Measurements from ENCODE around the gene PLEK. TPM values are rescaled to one million over a fixed set of nuclear protein-coding genes. Genes with fewer than 3 reads are reported as not detected.

The PLEK gene
- total RNA-seq, 1 donor from 2014 or later = not detected

DNA sequence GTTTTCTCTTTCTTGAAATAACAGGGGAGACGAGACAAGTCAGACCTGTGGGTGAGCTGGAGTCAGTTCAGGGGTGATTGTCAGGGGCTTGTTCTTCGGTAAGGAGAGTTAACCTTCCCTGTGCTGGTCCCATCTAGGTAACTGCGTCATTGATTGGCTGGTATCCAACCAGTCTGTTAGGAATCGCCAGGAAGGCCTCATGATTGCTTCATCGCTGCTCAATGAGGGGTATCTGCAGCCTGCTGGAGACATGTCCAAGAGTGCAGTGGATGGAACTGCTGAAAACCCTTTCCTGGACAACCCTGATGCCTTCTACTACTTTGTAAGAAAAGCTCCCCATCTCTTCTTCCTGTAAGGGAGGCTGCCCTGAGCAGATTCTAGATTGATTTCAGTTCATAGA, 21.3 kb downstream of the PLEK start:
- Mint-ChIP-seq H3K4me3 (no peak overlapping the region), H3K4me1 (no peaks in the 10 kb centered on the region), H3K9me3 (no peaks in the 10 kb centered on the region), H3K27ac (no peak overlapping the region), H3K27me3 (ENCODE audit: low read depth) (peaks cover 38% of the 10 kb centered on the region), H3K36me3 (no peaks in the 10 kb centered on the region)
- TF ChIP-seq, protein P1, sequence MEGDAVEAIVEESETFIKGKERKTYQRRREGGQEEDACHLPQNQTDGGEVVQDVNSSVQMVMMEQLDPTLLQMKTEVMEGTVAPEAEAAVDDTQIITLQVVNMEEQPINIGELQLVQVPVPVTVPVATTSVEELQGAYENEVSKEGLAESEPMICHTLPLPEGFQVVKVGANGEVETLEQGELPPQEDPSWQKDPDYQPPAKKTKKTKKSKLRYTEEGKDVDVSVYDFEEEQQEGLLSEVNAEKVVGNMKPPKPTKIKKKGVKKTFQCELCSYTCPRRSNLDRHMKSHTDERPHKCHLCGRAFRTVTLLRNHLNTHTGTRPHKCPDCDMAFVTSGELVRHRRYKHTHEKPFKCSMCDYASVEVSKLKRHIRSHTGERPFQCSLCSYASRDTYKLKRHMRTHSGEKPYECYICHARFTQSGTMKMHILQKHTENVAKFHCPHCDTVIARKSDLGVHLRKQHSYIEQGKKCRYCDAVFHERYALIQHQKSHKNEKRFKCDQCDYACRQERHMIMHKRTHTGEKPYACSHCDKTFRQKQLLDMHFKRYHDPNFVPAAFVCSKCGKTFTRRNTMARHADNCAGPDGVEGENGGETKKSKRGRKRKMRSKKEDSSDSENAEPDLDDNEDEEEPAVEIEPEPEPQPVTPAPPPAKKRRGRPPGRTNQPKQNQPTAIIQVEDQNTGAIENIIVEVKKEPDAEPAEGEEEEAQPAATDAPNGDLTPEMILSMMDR (IDR thresholded peaks at IDR 0.05; ENCODE audit: unreplicated experiment) = no peak
- DNase-seq (ENCODE audit: low spot score in 2 of 2, unreplicated experiment in 2 of 2) = no peak

DNA sequence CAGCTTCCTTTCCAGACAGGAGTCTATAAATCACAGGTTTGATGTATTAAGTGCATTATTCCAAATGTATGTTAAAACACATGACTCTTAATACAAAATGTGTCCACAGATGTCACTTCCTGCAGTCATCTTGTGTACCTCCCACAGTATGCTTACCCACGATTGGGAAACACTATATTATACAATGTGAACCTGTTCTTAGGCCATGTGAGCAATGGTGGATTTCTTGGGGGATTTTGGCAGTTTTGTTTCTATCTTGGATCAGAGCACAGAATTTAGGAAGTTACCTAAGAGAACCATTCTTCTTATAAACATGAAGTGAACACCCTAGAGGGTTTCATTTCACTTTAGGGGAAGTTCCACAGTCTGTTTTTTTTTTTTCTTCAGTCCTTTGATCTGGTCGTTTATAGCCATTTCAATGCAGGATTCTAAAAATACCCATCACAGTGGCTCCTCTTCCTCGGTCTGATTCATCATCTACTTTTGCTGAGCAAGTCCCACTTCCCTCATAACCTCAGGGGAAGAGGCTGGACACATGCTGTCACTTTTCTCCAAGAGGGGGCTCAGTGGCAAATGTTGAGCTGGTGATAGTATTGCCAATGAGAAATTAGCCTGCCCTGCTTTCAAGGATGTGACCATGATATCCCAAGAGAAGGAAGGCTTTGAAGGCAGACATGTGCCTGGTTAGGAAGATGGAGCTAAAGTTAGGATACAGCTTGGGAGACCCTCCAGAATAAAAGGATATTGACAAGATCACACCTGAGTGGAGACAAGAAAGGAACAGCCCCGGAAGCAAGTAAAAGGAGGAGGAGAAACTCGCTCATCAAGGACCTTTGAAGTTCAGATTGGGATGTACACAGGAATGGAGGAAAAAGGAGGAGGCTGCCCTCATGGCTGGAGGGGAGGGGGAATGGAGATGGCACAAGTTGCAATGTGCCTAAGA, 22.6 kb downstream of the PLEK start:
- TF ChIP-seq, protein P1 (IDR thresholded peaks at IDR 0.05; ENCODE audit: unreplicated experiment) = no peak
- no peak for DNase-seq (ENCODE audit: low spot score in 2 of 2, unreplicated experiment in 2 of 2)
- Mint-ChIP-seq H3K4me1 (no peaks in the 10 kb centered on the region), H3K27me3 (ENCODE audit: low read depth) (peaks cover 45% of the 10 kb centered on the region), H3K9me3 (no peaks in the 10 kb centered on the region), H3K27ac (no peak overlapping the region), H3K4me3 (no peak overlapping the region), H3K36me3 (no peaks in the 10 kb centered on the region)

DNA sequence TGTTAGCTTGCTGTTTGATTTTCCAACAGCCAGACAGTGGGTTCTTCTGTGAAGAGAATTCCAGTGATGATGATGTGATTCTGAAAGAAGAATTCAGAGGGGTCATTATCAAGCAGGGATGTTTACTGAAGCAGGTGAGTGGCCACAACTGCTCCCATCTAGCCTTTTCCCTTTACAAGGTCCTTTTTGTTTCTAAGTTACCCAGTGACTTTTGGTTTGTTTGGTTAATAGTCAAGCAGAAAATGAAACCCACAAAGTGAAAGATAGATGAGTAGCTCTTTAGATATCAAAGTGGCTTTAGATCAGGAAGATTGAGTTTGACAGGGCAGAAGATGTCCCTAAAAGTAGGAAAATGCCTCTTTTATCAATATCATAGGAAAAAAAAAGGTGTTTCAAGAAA, 23.3 kb downstream of the PLEK start:
- no peak overlapping the region for H3K27ac Mint-ChIP-seq
- no peaks in the 10 kb centered on the region for H3K9me3 Mint-ChIP-seq
- no peaks in the 10 kb centered on the region for H3K36me3 Mint-ChIP-seq
- no peak for DNase-seq (ENCODE audit: low spot score in 2 of 2, unreplicated experiment in 2 of 2)
- peaks cover 46% of the 10 kb centered on the region for H3K27me3 Mint-ChIP-seq (ENCODE audit: low read depth)
- no peaks in the 10 kb centered on the region for H3K4me1 Mint-ChIP-seq
- no peak overlapping the region for H3K4me3 Mint-ChIP-seq
- TF ChIP-seq, protein P1 (IDR thresholded peaks at IDR 0.05; ENCODE audit: unreplicated experiment) = no peak

DNA sequence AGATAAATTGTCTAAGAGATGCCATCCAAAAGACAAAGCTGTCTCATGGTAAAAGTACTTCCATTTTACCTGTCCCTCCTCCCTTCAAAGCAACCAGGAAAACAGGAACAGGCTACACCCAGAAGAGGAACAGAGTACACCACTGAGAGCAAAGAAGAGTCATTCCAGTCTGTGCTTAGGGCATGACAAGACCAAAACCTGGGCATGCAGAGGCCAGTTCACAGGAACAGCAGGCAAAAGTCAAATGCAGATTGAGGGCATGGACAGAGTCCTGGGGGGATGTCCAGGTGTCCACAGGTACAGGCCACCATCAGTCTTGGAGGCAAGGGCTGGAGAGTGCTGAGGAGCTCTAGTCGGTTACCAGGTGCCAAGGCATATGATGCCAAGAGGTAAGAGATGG, 23.7 kb downstream of the PLEK start:
- no peak overlapping the region for H3K27ac Mint-ChIP-seq
- H3K4me3 Mint-ChIP-seq = no peak overlapping the region
- DNase-seq (ENCODE audit: low spot score in 2 of 2, unreplicated experiment in 2 of 2) = no peak
- H3K4me1 Mint-ChIP-seq = no peaks in the 10 kb centered on the region
- peaks cover 45% of the 10 kb centered on the region for H3K27me3 Mint-ChIP-seq (ENCODE audit: low read depth)
- no peaks in the 10 kb centered on the region for H3K9me3 Mint-ChIP-seq
- no peaks in the 10 kb centered on the region for H3K36me3 Mint-ChIP-seq
- TF ChIP-seq, protein P1 (IDR thresholded peaks at IDR 0.05; ENCODE audit: unreplicated experiment) = no peak

DNA sequence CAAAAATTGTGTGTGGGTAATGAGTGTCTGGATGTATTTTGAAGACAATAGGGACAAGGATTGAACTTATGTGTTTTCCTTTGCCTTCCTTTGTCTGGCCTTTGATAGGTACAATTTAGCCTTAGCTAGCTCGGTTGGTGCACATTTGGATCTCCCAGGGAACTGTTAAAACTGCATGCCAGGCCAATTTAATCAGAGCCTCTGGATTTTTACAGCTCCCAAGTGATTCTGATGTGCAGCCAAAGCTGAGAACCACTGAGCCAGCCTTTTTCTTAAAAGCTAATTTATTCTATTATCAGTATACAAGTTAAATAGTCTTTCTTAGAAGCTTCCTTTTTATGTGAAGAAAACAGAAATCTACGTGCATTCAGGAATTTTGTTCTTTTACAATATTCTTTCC, 25.0 kb downstream of the PLEK start:
- no peak for DNase-seq (ENCODE audit: low spot score in 2 of 2, unreplicated experiment in 2 of 2)
- no peaks in the 10 kb centered on the region for H3K4me1 Mint-ChIP-seq
- H3K27me3 Mint-ChIP-seq (ENCODE audit: low read depth) = peaks cover 50% of the 10 kb centered on the region
- no peak overlapping the region for H3K4me3 Mint-ChIP-seq
- H3K36me3 Mint-ChIP-seq = no peaks in the 10 kb centered on the region
- no peak overlapping the region for H3K27ac Mint-ChIP-seq
- H3K9me3 Mint-ChIP-seq = no peaks in the 10 kb centered on the region
- TF ChIP-seq, protein P1 (IDR thresholded peaks at IDR 0.05; ENCODE audit: unreplicated experiment) = no peak
